Ishikawa (cell line): Measurements from ENCODE around the gene KDM7A.

ENCODE experiments used
- CEBPB ChIP-seq: IDR thresholded peaks from 2 replicates; pipeline ENCODE4 v1.6.1; 2012
- EP300 ChIP-seq: IDR thresholded peaks from 2 replicates; pipeline ENCODE4 v1.6.1; 2012; ENCODE audit warnings: borderline replicate concordance
- FOXM1 ChIP-seq: IDR thresholded peaks from 2 replicates; pipeline ENCODE4 v1.6.1; 2012; ENCODE audit warnings: low read depth, borderline replicate concordance
- NFIC ChIP-seq: IDR thresholded peaks from 2 replicates; pipeline ENCODE4 v1.6.1; 2012
- RAD21 ChIP-seq: IDR thresholded peaks from 2 replicates; pipeline ENCODE4 v1.6.1; 2012; ENCODE audit warnings: low read depth
- TCF12 ChIP-seq: IDR thresholded peaks from 2 replicates; pipeline ENCODE4 v1.6.1; 2012; ENCODE audit warnings: low read depth
- USF1 ChIP-seq: IDR thresholded peaks from 2 replicates; pipeline ENCODE4 v1.6.1; 2012

- no peak for TF ChIP-seq FOXM1
- TF ChIP-seq TCF12 = no peak
- TF ChIP-seq CEBPB = no peak
- no peak for TF ChIP-seq EP300
- no peak for TF ChIP-seq RAD21
- TF ChIP-seq NFIC = no peak
- no peak for TF ChIP-seq USF1
Measured at GRCh38 chr7:140144821-140145220, 32.0 kb downstream of the KDM7A start.
